IPS-NIHi11 (cell line): Measurements from ENCODE around the gene DSC3.
A peak's percentile ranks its signal among the peaks of the same experiment; 100 is the strongest.

Experiments
- DNase-seq: peaks from one replicate; pipeline ENCODE4 v3.0.0; 2012; ENCODE audit warnings: mixed read lengths, low spot score

DSC3 gene

GRCh38 chr18:30971338-30971956 lies 71.1 kb downstream of the DSC3 start:
- DNase-seq = no peak

- peak; percentile 14 for DNase-seq
Measured at GRCh38 chr18:30970196-30970816, 72.2 kb downstream of the DSC3 start.

GRCh38 chr18:30969670-30970170 lies 72.8 kb downstream of the DSC3 start:
- no peak for DNase-seq

- DNase-seq = no peak
Measured at GRCh38 chr18:30967701-30968100, 74.8 kb downstream of the DSC3 start.

- no peak for DNase-seq
Measured at GRCh38 chr18:30965237-30965636, 77.3 kb downstream of the DSC3 start.

- DNase-seq = no peak
Measured at GRCh38 chr18:30960661-30961060, 81.9 kb downstream of the DSC3 start.

GRCh38 chr18:30957066-30957465 lies 85.5 kb downstream of the DSC3 start:
- DNase-seq = no peak

- no peak for DNase-seq
Measured at GRCh38 chr18:30954262-30954661, 88.3 kb downstream of the DSC3 start.

- DNase-seq = no peak
Measured at GRCh38 chr18:30945761-30946160, 96.8 kb downstream of the DSC3 start.

GRCh38 chr18:30944773-30945417 lies 97.6 kb downstream of the DSC3 start:
- DNase-seq = no peak

GRCh38 chr18:30940952-30941539 lies 101.5 kb downstream of the DSC3 start:
- DNase-seq = no peak
